Medulla oblongata (tissue), 1 donor: ENCODE data around the gene SNAP91.
"Not testable (repeated sequence)": the region's sequence is repeated elsewhere in the genome, so short reads cannot be mapped to it uniquely, and the experiment has no call there.

Experiments used
- DNase-seq: peaks from one replicate; pipeline ENCODE4 v3.0.0-alpha.2; 2015; ENCODE audit errors: extremely low spot score

Gene SNAP91

GRCh38 chr6:83615025-83615999 is 93.6 kb downstream of the SNAP91 start:
- peak; percentile 57 for DNase-seq

DNA sequence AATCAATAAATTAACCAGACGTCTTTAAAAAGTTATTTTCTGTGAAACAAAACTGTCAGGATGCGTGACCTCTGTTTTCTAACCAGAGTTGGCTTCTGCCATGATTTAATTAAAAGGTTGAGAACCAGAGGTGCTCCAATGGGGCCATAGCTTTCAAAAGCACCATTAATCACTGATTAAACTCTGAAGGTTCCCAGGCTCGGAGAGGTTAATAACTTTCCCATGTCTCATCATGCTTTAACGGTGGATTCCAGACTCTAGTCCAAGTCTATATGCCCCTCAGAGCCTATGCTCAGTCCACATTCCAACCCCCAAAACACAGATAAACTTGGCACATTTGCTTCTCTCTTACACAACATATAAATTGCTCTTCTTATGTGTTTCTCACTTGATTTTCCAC is 95.5 kb downstream of the SNAP91 start:
- no peak for DNase-seq

GRCh38 chr6:83609248-83609647 is 99.7 kb downstream of the SNAP91 start:
- DNase-seq: no peak

- DNase-seq: no peak
Observed at GRCh38 chr6:83605517-83605916, 103.4 kb downstream of the SNAP91 start.

DNA sequence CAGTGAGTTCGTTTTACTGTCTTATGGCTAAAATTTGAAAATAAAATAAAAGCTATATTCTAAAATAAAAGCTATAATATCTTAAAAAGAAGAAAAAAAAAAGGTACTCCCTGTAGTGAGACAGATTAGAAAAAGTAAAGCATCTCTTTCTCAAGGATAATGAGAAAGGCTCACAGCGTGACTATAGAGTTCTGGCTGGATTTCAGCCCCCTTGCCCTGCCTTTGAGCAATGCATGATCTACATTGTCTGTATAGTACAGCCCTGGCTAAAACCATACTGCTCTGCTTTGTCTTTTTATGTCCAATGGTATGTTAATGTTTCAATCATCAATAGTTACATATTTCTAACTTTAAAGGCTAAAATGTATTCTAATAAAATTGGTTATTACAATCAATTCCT is 105.3 kb downstream of the SNAP91 start:
- no peak for DNase-seq

GRCh38 chr6:83601119-83601518 is 107.8 kb downstream of the SNAP91 start:
- no peak for DNase-seq

- no peak for DNase-seq
Observed at GRCh38 chr6:83600459-83600858, 108.4 kb downstream of the SNAP91 start.

DNA sequence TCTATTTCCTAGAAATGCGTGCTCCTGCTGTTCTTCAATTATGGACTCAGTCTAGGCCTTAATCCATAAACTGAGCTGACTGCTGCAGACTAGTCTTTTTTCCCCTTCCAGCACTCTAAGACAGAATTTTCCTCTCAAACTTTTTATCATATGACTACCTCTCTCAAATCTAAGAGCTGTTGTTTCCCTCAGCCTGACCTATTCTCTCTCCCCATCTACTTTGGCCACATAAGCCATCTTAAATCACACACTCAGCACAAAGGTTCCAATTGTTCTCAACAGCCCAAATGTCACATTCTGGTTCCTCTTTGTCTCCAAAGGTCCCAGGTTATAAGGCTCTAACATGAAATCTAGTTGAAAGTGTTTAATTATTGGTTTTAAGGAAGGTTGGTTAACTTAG is 111.4 kb downstream of the SNAP91 start:
- peak; percentile 26 for DNase-seq

DNA sequence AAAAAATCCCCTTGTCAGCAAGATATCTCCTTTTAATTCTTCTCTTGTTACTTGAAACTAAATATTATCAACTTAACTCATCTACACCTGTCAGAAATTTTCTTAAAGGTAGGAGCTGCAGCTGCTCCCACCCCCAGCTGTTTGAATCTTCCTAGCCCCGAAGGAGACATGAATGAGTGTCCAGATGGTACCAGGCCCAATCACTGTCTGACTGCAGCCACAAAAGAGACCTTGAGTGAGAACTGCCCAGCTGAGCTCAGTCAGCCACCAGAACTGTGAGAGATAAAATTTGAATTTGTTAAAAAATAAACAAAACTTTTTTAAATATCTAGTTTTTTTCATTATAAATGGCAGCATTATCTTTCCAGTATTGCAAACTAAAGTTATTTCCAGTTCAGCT is 111.8 kb downstream of the SNAP91 start:
- DNase-seq: peak; percentile 43

DNA sequence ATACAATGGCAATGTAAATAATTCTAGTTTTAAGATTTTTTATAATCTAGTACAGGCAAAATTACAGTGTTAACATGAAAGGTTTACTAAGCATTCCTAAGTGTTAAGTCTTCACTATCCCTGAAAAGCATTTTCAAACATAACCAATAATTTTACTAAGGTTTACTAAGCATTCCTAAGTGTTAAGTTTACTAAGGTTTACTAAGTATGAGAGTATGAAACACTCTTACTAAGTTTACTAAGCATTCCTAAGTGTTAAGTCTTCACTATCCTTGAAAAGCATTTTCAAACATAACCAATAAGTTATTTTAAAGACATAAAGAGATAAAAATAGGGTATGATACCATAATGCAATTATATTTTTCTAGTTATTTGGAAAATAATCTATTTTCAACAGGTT is 114.0 kb downstream of the SNAP91 start:
- no peak for DNase-seq

DNA sequence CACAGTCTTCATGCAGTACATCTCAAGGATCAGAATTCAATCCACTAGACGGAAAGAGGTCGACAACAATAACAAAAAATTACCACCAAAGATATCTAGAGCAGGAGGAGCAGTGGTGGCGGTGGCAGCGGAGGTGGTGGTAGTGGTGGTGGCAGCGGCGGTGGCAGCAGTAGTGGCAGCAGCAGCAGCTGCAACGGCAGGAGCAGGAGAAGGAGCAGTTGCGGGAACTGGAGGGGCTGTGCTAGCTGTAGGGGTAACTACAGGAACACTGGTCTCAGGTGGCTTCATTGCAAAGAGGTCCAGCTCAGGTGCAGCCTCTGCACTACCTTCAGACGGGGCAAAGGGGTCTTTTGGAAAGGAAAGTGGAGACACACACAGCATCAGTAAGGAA is 115.5 kb downstream of the SNAP91 start:
- DNase-seq: no peak

- no peak for DNase-seq
Observed at GRCh38 chr6:83592770-83593394, 116.0 kb downstream of the SNAP91 start.

DNA sequence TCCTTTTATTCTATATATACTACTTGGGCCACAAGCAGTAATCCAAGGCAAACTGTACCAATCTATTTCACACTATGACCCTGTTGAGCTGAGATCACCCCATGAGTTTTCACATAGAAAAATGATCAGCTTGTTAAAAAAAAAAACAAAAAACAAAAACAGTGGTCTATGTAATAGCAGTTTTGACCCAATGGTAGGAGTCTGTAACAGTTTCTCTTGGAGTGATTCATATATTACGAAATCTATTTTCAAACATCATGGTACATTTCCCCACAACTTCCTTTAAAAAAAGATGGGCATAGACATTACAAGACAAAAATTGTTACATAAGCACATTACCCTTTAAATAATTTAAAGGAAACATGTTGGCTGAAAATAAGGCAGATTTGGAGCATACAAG is 118.5 kb downstream of the SNAP91 start:
- no peak for DNase-seq

- no peak for DNase-seq
Observed at GRCh38 chr6:83589076-83589475, 119.8 kb downstream of the SNAP91 start.

- DNase-seq: no peak
Observed at GRCh38 chr6:83578057-83578456, 130.8 kb downstream of the SNAP91 start.

DNA sequence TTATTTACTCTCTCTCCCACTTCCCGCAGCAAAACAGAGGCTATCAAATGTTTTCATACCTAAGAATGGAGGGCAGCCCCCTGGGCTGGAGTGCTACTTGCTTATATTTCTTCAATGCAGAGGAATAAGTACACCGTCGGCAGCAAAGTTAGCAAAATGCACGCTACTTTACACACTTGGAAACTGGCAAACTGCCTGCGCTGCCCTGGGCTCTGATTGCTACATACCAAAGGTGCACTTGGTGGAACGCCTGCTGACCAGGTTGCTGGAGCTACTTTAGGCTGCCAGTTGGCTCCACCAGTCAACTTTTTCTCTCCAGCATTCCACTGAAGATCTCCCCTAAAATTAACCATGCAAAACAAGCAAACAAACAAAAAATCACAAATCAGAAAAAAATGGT is 134.1 kb downstream of the SNAP91 start:
- DNase-seq: no peak

DNA sequence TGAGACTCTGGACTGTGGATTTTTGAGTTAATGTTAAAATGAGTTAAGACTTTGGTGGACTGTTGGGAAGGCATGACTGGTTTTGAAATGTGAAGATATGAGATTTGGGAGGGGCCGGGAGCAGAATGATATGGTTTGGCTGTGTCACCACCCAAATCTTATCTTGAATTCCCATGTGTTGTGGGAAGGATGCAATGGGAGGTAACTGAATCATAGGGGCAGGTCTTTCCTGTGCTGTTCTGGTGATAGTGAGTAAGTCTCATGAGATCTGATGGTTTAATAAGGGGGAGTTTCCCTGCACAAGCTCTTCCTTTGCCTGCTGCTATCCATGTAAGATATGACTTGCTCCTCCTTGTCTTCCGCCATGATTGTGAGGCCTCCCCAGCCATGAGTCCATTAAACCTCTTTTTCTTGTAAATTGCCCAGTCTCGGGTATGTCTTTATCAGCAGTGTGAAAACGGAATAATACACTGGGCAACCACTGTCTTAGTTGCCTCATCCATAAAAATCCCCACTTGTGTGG is 137.2 kb downstream of the SNAP91 start:
- DNase-seq: not testable (repeated sequence)

DNA sequence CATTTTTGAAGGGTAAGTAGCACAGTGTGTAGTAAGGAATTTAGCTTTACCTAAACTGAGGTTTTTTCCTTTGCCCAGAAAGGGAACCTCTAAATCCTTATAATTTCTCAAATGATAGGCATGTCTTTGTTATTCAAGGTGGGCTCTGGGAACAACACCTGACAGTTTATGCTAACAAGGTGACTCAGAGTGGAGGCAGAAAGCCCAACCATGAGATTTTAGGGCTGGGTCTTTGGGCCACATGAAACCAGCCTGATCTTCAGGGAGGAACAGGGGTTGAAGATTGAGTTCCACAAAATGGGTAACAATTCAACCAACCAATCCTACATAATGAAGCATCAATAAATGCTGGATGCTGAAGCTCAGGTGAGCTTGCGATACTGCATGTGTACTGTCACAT is 149.9 kb downstream of the SNAP91 start:
- DNase-seq: no peak

DNA sequence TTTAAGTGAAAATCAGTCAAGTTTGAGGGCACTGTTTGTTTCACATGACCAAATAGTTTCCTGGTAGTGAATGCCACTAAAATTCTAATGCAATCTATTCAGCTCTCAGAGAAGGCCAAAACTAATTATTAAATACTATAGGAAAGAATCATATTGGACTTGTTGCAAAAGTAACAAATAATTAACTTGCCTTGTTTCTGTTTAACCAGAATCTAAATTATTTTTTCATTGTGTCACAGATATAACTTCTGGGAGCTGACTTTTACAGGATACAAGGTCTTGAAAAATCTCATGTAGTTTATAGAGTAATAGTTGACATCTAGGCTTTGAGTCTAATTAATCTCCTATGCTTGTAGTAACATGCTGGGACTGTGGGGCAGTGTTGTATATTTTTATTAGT is 152.0 kb downstream of the SNAP91 start:
- no peak for DNase-seq

- DNase-seq: not testable (repeated sequence)
Observed at GRCh38 chr6:83551748-83552147, 157.2 kb downstream of the SNAP91 start.

DNA sequence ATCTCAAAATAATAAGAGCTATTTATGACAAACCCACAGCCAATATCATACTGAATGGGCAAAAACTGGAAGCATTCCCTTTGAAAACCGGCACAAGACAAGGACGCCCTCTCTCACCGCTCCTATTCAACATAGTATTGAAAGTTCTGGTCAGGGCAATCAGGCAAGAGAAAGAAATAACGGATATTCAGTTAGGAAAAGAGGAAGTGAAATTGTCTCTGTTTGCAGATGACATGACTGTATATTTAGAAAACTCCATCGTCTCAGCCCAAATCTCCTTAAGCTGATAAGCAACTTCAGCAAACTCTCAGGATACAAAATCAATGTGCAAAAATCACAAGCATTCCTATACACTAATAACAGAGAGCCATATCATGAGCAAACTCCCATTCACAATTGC is 158.4 kb downstream of the SNAP91 start:
- not testable (repeated sequence) for DNase-seq

GRCh38 chr6:83546636-83547035 is 162.3 kb downstream of the SNAP91 start:
- DNase-seq: no peak

DNA sequence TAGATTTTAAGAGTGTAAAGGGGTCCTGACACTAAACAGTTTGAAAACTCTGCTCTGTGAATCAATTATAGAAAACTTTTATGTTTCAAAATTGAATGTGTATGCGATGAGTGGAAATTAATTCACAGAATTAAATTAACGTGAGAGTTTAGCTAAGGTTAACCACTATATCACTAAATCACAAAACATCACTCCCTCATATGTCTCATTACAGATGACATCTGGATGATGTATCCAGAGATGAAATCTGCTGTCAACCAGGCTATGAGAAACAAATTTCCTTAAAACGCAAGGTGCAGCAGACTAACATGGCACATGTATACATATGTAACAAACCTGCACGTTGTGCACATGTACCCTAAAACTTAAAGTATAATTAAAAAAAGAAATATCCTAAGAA is 169.2 kb downstream of the SNAP91 start:
- DNase-seq: no peak
